HG02852 (cell line): ENCODE data around the gene CWF19L1.
"Not testable (repeated sequence)": the region's sequence is repeated elsewhere in the genome, so short reads cannot be mapped to it uniquely, and the experiment has no call there.

Source experiments
- ATAC-seq: cut with Tn5 transposase; IDR thresholded peaks from one replicate; pipeline ENCODE4 v1.9.1; 2021; ENCODE audit warnings: mild to moderate bottlenecking, moderate library complexity; ENCODE audit not compliant: unreplicated experiment

Gene CWF19L1

GRCh38 chr10:100267239-100268104, at the start of gene CWF19L1:
TSS of gene CWF19L1 (minus strand) at chr10:100267638. CDS start at chr10:100267593, 45 bp downstream.
- ATAC-seq, result peak; percentile 85

GRCh38 chr10:100315615-100316014, 48.2 kb upstream of the CWF19L1 start:
- no peak for ATAC-seq

- ATAC-seq, result no peak
These were observed 43.9 kb upstream of the CWF19L1 start for GRCh38 chr10:100311298-100311697.

GRCh38 chr10:100307684-100308083, 40.2 kb upstream of the CWF19L1 start:
- ATAC-seq, result no peak

- ATAC-seq, result no peak
These were observed 39.4 kb upstream of the CWF19L1 start for GRCh38 chr10:100306861-100307260.

- ATAC-seq, result no peak
These were observed 37.0 kb upstream of the CWF19L1 start for GRCh38 chr10:100304414-100304813.

GRCh38 chr10:100303724-100304319, 36.4 kb upstream of the CWF19L1 start:
- ATAC-seq, result no peak

- ATAC-seq, result not testable (repeated sequence)
These were observed 33.7 kb upstream of the CWF19L1 start for GRCh38 chr10:100301123-100301522.

GRCh38 chr10:100297242-100297641, 29.8 kb upstream of the CWF19L1 start:
- no peak for ATAC-seq

GRCh38 chr10:100293066-100293465, 25.6 kb upstream of the CWF19L1 start:
- no peak for ATAC-seq

- ATAC-seq, result not testable (repeated sequence)
These were observed 24.9 kb upstream of the CWF19L1 start for GRCh38 chr10:100292300-100292699.

- ATAC-seq, result no peak
These were observed 23.9 kb upstream of the CWF19L1 start for GRCh38 chr10:100291356-100291755.

- no peak for ATAC-seq
These were observed 22.2 kb upstream of the CWF19L1 start for GRCh38 chr10:100289641-100290040.

- ATAC-seq, result no peak
These were observed 20.8 kb upstream of the CWF19L1 start for GRCh38 chr10:100288196-100288595.

GRCh38 chr10:100287756-100288155, 20.3 kb upstream of the CWF19L1 start:
- ATAC-seq, result no peak

- ATAC-seq, result peak; percentile 90
These were observed 18.9 kb upstream of the CWF19L1 start, which contains the start of gene BLOC1S2 for GRCh38 chr10:100286051-100287033. TSS of gene BLOC1S2 (minus strand) at chr10:100286680. CDS start at chr10:100286659, 21 bp downstream.

- ATAC-seq, result not testable (repeated sequence)
These were observed 17.9 kb upstream of the CWF19L1 start for GRCh38 chr10:100285326-100285725.

- ATAC-seq, result no peak
These were observed 15.5 kb upstream of the CWF19L1 start for GRCh38 chr10:100282907-100283306.

- ATAC-seq, result not testable (repeated sequence)
These were observed 9.5 kb upstream of the CWF19L1 start for GRCh38 chr10:100276971-100277370.

- no peak for ATAC-seq
These were observed 1.5 kb downstream of the CWF19L1 start for GRCh38 chr10:100265821-100266485.
